HUES64 (cell line): ENCODE results near the gene SPON1.
"Not testable (repeated sequence)": the region's sequence is repeated elsewhere in the genome, so short reads cannot be mapped to it uniquely, and the experiment has no call there.

Experiments used
- H3K27ac ChIP-seq: 2 replicates; pipeline ENCODE4 v1.7.0; 2013; ENCODE audit warnings: low read depth, low read length, inconsistent platforms
- H3K27me3 ChIP-seq: 2 replicates; pipeline ENCODE4 v1.6.1; 2013; ENCODE audit warnings: mild to moderate bottlenecking, low read length; ENCODE audit not compliant: insufficient read depth
- H3K36me3 ChIP-seq: 2 replicates; pipeline ENCODE4 v1.6.1; 2013; ENCODE audit warnings: mild to moderate bottlenecking, low read length; ENCODE audit not compliant: insufficient read depth
- H3K4me1 ChIP-seq: 2 replicates; pipeline ENCODE4 v1.6.1; 2013; ENCODE audit warnings: mild to moderate bottlenecking, low read length, moderate library complexity; ENCODE audit not compliant: insufficient read depth
- H3K4me3 ChIP-seq: 2 replicates; pipeline ENCODE4 v1.5.1; 2013; ENCODE audit warnings: mild to moderate bottlenecking, low read length, moderate library complexity
- H3K9ac ChIP-seq: 2 replicates; pipeline ENCODE4 v1.6.1; 2013; ENCODE audit warnings: mild to moderate bottlenecking, low read depth, low read length
- H3K9me3 ChIP-seq: 2 replicates; pipeline ENCODE4 v1.6.1; 2013; ENCODE audit warnings: low read depth, low read length; ENCODE audit not compliant: insufficient read depth
- WGBS: fragments of 150-250, 120-280 bp; methylation state at CpG from one replicate; pipeline ENCODE4 v1.1.7; 2013; ENCODE audit warnings: missing lambda C conversion rate; 5-methylcytosine and 5-hydroxymethylcytosine counted together

Gene SPON1

DNA sequence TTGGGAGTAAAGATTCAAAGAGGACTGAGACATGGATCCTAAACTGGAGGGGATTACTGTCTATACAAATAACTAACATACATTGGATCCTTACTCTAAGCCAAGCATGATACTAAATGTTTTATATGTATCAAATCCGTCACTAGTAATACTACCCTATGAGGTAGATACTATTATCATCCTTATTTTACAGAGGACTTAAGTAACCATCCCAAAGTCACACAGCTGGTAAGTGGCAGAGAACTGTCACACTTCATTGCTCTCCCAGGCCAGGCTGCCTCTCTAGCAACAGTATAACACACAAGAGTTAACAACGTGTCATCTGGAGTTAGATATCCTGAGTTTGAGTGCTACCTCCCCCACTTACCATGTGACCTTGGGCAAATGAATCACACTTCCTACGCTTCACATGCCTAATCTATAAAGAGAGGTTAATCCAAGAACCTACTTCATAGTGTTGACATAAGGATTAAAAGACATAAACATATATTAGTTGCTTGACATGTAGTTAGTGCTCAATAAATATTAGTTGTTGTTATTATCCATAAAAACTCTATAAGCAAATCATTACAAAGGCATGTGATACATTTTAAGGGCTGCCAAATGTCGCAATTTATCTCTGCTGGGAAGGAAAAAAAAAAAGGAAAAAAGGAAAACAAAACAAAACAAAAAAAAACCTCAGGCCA, 33.8 kb upstream of the SPON1 start:
- H3K27ac ChIP-seq: no peak overlapping the region
- WGBS: 76% methylated on average over 2 of the region's 4 CpGs
- H3K27me3 ChIP-seq: no peaks in the 10 kb centered on the region
- no peaks in the 10 kb centered on the region for H3K9me3 ChIP-seq
- peaks cover 16% of the 10 kb centered on the region for H3K4me1 ChIP-seq
- H3K9ac ChIP-seq: no peak overlapping the region
- H3K4me3 ChIP-seq: no peak overlapping the region
- no peaks in the 10 kb centered on the region for H3K36me3 ChIP-seq

GRCh38 chr11:13929395-13929891, 33.1 kb upstream of the SPON1 start:
- Histone ChIP-seq H3K27ac (no peak overlapping the region), H3K9me3 (no peaks in the 10 kb centered on the region), H3K36me3 (no peaks in the 10 kb centered on the region), H3K27me3 (no peaks in the 10 kb centered on the region), H3K4me3 (no peak overlapping the region), H3K4me1 (peaks cover 8% of the 10 kb centered on the region), H3K9ac (no peak overlapping the region)
- WGBS: 91% methylated on average over 3 of the region's 3 CpGs

DNA sequence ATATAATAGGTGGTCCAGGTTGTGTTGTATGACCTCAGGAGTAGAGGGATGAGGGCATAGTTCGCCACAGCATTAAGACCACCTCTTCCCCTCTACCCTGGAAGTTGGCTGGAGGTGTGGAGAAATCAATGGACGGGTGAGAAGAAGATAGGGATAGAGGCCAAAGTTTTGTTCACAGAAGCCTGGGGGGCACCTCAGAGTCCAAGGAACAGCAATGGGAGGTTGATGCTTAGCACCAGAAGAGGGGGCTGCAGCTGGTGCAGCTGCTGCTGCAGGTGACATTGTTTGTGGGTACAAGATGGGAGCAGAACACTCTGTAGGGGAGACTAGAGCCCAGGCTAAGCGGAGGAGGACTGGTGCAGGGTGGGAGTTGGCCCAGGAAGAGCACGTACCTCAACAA, 31.2 kb upstream of the SPON1 start:
- H3K4me3 ChIP-seq: no peak overlapping the region
- H3K27ac ChIP-seq: no peak overlapping the region
- no peaks in the 10 kb centered on the region for H3K36me3 ChIP-seq
- H3K27me3 ChIP-seq: no peaks in the 10 kb centered on the region
- H3K9ac ChIP-seq: no peak overlapping the region
- H3K9me3 ChIP-seq: no peaks in the 10 kb centered on the region
- 92% methylated on average over 3 of the region's 4 CpGs for WGBS
- H3K4me1 ChIP-seq: no peaks in the 10 kb centered on the region

DNA sequence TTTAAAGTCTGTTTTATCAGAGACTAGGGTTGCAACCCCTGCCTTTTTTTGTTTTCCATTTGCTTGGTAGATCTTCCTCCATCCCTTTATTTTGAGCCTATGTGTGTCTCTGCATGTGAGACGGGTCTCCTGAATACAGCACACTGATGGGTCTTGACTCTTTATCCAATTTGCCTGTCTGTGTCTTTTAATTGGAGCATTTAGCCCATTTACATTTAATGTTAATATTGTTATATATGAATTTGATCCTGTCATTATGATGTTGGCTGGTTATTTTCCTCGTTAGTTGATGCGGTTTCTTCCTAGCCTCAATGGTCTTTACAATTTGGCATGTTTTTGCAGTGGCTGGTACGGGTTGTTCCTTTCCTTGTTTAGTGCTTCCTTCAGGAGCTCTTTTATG, 25.4 kb upstream of the SPON1 start:
- H3K4me1 ChIP-seq, H3K9ac ChIP-seq, H3K4me3 ChIP-seq, H3K9me3 ChIP-seq, H3K36me3 ChIP-seq, H3K27me3 ChIP-seq, H3K27ac ChIP-seq: not testable (repeated sequence)
- WGBS: 88% methylated on average over 3 of the region's 4 CpGs

GRCh38 chr11:13938829-13939228, 23.7 kb upstream of the SPON1 start:
- not testable (repeated sequence) for H3K27me3 ChIP-seq, H3K4me3 ChIP-seq, H3K9me3 ChIP-seq, H3K4me1 ChIP-seq, H3K27ac ChIP-seq, H3K36me3 ChIP-seq, H3K9ac ChIP-seq
- 78% methylated on average over 10 of the region's 10 CpGs for WGBS

- Histone ChIP-seq H3K9ac (no peak overlapping the region), H3K27me3 (no peaks in the 10 kb centered on the region), H3K36me3 (no peaks in the 10 kb centered on the region), H3K4me1 (no peaks in the 10 kb centered on the region; the same call in 1 of the 2 replicates), H3K4me3 (no peak overlapping the region), H3K27ac (no peak overlapping the region), H3K9me3 (peaks cover 6% of the 10 kb centered on the region)
- 89% methylated on average over 8 of the region's 8 CpGs for WGBS
These were observed 22.3 kb upstream of the SPON1 start for GRCh38 chr11:13939961-13940906.

DNA sequence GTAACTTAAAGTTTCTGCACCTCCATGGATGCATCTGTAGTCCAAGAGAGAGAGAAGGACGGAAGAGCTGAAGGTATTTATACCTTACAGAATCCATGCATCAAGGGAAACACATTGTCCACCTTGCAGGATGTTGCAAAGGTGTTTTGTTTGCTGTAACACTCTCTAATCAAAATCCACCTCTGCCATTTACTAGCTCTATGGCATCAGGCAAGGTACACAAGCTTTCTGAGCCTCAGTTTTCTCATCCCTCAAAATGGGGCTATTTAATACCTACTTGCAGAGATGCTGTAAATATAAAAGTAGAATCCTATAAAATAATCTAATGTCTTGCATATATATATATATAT, 21.6 kb upstream of the SPON1 start:
- Histone ChIP-seq H3K4me3 (no peak overlapping the region), H3K9ac (no peak overlapping the region), H3K36me3 (no peaks in the 10 kb centered on the region), H3K4me1 (no peaks in the 10 kb centered on the region; the same call in 1 of the 2 replicates), H3K27ac (no peak overlapping the region), H3K9me3 (peaks cover 6% of the 10 kb centered on the region), H3K27me3 (no peaks in the 10 kb centered on the region)
- WGBS: 100% methylated on average over 1 of the region's 1 CpG

- Histone ChIP-seq H3K4me3 (no peak overlapping the region), H3K36me3 (no peaks in the 10 kb centered on the region), H3K27me3 (no peaks in the 10 kb centered on the region), H3K9me3 (peaks cover 6% of the 10 kb centered on the region), H3K4me1 (no peaks in the 10 kb centered on the region; the same call in 1 of the 2 replicates), H3K27ac (no peak overlapping the region), H3K9ac (no peak overlapping the region)
- WGBS: 90% methylated on average over 1 of the region's 1 CpG
These were observed 20.7 kb upstream of the SPON1 start for GRCh38 chr11:13941775-13942174.

DNA sequence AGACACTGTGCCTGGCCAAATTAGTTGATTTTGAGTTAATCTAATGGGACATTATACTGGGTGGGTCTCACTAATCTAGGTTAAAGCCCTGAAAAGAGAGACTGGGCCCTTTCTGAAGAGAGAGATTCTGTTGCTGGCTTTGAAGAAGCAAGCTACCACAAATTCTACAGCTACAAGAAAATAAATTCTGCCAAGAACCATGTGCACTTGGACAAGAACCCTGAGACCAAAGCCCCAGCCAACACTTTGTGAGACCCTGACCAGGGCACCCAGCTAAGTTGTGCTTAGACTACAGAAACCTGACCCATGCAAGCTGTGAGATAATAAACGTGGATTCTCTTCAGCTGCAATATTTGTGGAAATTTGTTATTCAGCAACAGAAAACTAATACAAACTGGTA, 20.1 kb upstream of the SPON1 start:
- WGBS: 91% methylated on average over 1 of the region's 1 CpG

GRCh38 chr11:13942971-13943381, 19.5 kb upstream of the SPON1 start:
- no peaks in the 10 kb centered on the region for H3K27me3 ChIP-seq
- no peak overlapping the region for H3K9ac ChIP-seq
- no peak overlapping the region for H3K27ac ChIP-seq
- no peaks in the 10 kb centered on the region for H3K36me3 ChIP-seq
- peaks cover 6% of the 10 kb centered on the region for H3K9me3 ChIP-seq
- H3K4me1 ChIP-seq: no peaks in the 10 kb centered on the region; the same call in 1 of the 2 replicates
- no peak overlapping the region for H3K4me3 ChIP-seq

More for the DNA sequence above, 20.1 kb upstream of the SPON1 start:
- Histone ChIP-seq H3K27ac (no peak overlapping the region), H3K27me3 (no peaks in the 10 kb centered on the region), H3K36me3 (no peaks in the 10 kb centered on the region), H3K9me3 (peaks cover 6% of the 10 kb centered on the region), H3K4me1 (no peaks in the 10 kb centered on the region; the same call in 1 of the 2 replicates), H3K9ac (no peak overlapping the region), H3K4me3 (no peak overlapping the region)

DNA sequence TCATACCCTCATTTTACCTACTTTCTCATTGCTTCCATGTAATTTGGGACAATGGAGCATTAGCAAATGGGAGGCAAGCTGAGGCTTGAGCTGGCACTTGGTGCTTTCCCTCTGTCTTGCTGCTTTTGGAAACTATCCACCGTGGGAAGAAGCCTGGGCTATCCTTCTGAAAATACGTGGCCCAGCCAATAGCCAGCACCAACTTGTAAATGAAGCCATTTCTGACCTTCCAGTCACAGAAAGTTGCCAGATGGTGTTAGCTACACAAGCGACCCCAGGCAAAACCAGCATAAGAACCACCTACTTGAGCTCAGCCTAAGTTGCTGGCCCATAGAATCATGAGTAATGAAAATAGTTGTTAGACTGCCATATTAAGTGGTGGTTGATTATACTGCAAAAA, 18.5 kb upstream of the SPON1 start:
- Histone ChIP-seq H3K27me3 (no peaks in the 10 kb centered on the region), H3K4me1 (no peaks in the 10 kb centered on the region; the same call in 1 of the 2 replicates), H3K4me3 (no peak overlapping the region), H3K36me3 (no peaks in the 10 kb centered on the region), H3K27ac (no peak overlapping the region), H3K9ac (no peak overlapping the region), H3K9me3 (peaks cover 1% of the 10 kb centered on the region)
- 91% methylated on average over 3 of the region's 3 CpGs for WGBS
